Measurements from ENCODE around the gene CDC5L.

- TF ChIP-seq CTBP1 (IDR thresholded peaks at IDR 0.05; ENCODE audit: borderline replicate concordance) (no peak), FOXK2 (IDR thresholded peaks at IDR 0.05) (no peak), TARDBP (IDR thresholded peaks at IDR 0.05) (no peak), LEF1 (IDR thresholded peaks at IDR 0.05; ENCODE audit: borderline replicate concordance) (no peak), L3MBTL2 (conservative IDR thresholded peaks at IDR 0.05) (no peak), SP1 (IDR thresholded peaks at IDR 0.05) (no peak), ZNF384 (IDR thresholded peaks at IDR 0.05) (no peak), SUZ12 (IDR thresholded peaks at IDR 0.05) (no peak)
- TF ChIP-seq, protein P1, sequence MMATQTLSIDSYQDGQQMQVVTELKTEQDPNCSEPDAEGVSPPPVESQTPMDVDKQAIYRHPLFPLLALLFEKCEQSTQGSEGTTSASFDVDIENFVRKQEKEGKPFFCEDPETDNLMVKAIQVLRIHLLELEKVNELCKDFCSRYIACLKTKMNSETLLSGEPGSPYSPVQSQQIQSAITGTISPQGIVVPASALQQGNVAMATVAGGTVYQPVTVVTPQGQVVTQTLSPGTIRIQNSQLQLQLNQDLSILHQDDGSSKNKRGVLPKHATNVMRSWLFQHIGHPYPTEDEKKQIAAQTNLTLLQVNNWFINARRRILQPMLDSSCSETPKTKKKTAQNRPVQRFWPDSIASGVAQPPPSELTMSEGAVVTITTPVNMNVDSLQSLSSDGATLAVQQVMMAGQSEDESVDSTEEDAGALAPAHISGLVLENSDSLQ (IDR thresholded peaks at IDR 0.05) = no peak
These were observed 66.7 kb downstream of the CDC5L start for GRCh38 chr6:44454198-44454597.

All from HEK293T (cell line).